Kidney epithelial cell (primary cell): ENCODE measurements around the gene FOXL1. TPM values are rescaled to one million over a fixed set of nuclear protein-coding genes. Genes with fewer than 3 reads are reported as not detected.

ENCODE experiments used
- DNase-seq: peaks from one replicate; pipeline ENCODE4 v3.0.0-alpha.2; 2010; ENCODE audit warnings: low read depth
- H3K27me3 ChIP-seq: 2 replicates; pipeline ENCODE4 v1.6.0; 2011; ENCODE audit warnings: low read length; ENCODE audit not compliant: control insufficient read depth, insufficient read depth
- H3K36me3 ChIP-seq: 2 replicates; pipeline ENCODE4 v1.5.1; 2011; ENCODE audit warnings: low read length; ENCODE audit not compliant: control insufficient read depth, insufficient read depth
- H3K4me3 ChIP-seq: 2 replicates; pipeline ENCODE4 v1.5.1; 2011; ENCODE audit warnings: low read depth, mild to moderate bottlenecking, control low read depth, low read length
- CTCF ChIP-seq: IDR thresholded peaks from 2 replicates; pipeline ENCODE4 v1.5.1; 2011; ENCODE audit warnings: mild to moderate bottlenecking, moderate library complexity, low read length, control low read depth, inconsistent platforms; ENCODE audit not compliant: insufficient read depth, poor library complexity, severe bottlenecking
- total RNA-seq: library from RNA; depleted of rRNA; stranded (reverse); fragments of >200 nt; gene quantifications from 2 replicates; pipeline ENCODE4 v1.2.3, GENCODE V29; 2015

FOXL1 gene
- total RNA-seq, 1 donor from 2014 or later, result 9.0 TPM

DNA sequence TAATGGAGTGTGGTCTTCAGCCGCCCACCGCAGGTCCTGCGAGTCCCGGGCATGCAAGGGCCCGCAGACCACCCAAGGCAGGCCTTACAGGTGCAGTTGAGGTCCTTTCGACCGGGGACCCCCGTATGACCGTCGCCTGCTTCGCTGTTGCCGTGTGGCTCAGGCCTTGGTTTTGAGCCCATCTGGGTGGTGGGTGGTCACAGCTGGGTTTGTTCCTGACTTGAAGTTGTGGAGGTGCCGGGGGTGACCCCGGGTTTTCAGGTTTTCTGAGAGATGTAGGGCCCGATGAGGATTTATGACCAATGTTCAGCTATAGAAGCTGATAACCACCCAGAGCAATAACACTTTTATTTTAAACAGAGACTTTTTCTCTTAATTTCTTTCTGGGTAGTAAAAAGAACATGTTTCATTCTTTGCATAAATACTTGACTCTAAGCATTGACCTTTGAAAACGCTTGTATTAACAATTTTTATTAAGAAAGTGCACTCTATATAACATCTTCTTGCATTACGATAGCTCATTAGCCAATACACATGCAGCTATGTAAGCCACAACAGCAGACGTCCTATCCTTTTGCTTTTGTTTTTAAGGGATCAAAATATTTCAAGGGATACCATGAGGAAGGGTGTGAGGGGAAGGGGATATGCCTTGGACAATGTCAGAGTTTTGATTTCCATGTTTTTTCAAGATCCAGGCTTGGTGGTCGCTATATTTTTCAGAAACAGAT, 1.9 kb downstream of the FOXL1 start:
- Histone ChIP-seq H3K27me3 (no peaks in the 10 kb centered on the region), H3K4me3 (peak overlapping the region; percentile 12), H3K36me3 (no peaks in the 10 kb centered on the region)
- DNase-seq, result no peak
- no peak for TF ChIP-seq CTCF

GRCh38 chr16:86580791-86581170, 2.4 kb downstream of the FOXL1 start:
- no peaks in the 10 kb centered on the region for H3K36me3 ChIP-seq
- no peak for TF ChIP-seq CTCF
- no peak for DNase-seq
- no peak overlapping the region for H3K4me3 ChIP-seq
- H3K27me3 ChIP-seq, result no peaks in the 10 kb centered on the region

DNA sequence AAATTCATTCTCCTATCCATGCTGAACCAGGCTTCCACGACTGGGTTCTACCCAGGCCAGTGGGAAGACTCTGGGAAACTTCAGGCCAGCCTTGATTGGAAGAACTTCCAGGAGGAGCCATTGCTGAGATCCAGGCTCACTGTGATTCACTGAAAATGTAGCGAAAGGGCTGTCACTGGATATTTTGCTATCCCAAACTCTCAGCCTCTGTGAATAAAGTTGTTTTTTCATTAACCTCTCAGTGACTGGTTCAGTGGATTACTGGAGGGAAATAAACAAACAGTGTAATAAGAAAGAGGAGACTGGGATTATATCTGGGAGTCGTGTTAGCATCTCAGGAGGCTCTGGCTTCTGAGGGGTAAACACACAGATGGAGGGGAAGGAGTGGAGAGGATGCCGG, 3.1 kb downstream of the FOXL1 start:
- no peak for TF ChIP-seq CTCF
- no peak for DNase-seq
- H3K27me3 ChIP-seq, result no peaks in the 10 kb centered on the region
- H3K36me3 ChIP-seq, result no peaks in the 10 kb centered on the region
- no peak overlapping the region for H3K4me3 ChIP-seq

DNA sequence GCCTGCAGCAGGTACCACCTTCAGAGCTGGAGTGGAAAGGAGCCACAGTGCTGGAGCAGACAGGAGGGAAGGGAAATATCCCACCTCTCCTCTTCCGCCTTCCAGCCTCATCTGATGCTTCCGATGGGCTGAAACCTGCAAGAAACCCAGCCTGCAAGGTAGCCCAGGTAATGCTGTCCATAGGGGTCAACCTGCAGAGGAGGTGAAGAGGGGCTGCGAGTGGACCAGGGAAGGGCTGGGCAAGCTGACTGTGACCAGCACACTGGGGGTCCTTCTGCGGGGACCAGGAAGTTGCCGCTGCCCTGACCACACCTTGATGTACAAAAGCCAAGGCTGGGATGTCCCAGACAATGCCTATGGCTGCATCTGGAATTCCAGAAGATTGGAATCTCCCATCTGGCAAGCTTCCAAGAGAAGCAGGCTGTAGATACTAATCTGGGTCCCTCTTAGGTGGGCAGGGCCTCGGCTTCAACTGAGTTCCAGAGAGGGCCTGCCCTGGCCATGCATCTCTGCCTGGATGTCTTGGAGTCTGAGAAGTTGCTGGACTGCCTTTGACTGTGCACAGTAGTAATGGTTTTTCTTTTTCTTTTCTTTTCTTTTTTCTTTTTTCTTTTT, 5.8 kb downstream of the FOXL1 start:
- H3K27me3 ChIP-seq, result no peaks in the 10 kb centered on the region
- no peak overlapping the region for H3K4me3 ChIP-seq
- H3K36me3 ChIP-seq, result no peaks in the 10 kb centered on the region
- no peak for TF ChIP-seq CTCF
- DNase-seq, result no peak

GRCh38 chr16:86584726-86585721, 6.7 kb downstream of the FOXL1 start:
- Histone ChIP-seq H3K36me3 (no peaks in the 10 kb centered on the region), H3K27me3 (no peaks in the 10 kb centered on the region), H3K4me3 (no peak overlapping the region)
- DNase-seq, result no peak
- no peak for TF ChIP-seq CTCF
